ENCODE measurements around the gene MEN1.

- TF ChIP-seq, protein P1, sequence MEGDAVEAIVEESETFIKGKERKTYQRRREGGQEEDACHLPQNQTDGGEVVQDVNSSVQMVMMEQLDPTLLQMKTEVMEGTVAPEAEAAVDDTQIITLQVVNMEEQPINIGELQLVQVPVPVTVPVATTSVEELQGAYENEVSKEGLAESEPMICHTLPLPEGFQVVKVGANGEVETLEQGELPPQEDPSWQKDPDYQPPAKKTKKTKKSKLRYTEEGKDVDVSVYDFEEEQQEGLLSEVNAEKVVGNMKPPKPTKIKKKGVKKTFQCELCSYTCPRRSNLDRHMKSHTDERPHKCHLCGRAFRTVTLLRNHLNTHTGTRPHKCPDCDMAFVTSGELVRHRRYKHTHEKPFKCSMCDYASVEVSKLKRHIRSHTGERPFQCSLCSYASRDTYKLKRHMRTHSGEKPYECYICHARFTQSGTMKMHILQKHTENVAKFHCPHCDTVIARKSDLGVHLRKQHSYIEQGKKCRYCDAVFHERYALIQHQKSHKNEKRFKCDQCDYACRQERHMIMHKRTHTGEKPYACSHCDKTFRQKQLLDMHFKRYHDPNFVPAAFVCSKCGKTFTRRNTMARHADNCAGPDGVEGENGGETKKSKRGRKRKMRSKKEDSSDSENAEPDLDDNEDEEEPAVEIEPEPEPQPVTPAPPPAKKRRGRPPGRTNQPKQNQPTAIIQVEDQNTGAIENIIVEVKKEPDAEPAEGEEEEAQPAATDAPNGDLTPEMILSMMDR (optimal IDR thresholded peaks at IDR 0.05 in 1 of 3, IDR thresholded peaks at IDR 0.05 in 1 of 3, conservative IDR thresholded peaks at IDR 0.05 in 1 of 3; ENCODE audit: extremely low read depth in 1 of 3, insufficient read depth in 2 of 3, low read length in 3 of 3) = no peak
- TF ChIP-seq EZH2 (IDR thresholded peaks at IDR 0.05; ENCODE audit: low read length) = no peak
Observed at GRCh38 chr11:64759131-64759721, 51.1 kb downstream of the MEN1 start.

All from keratinocyte (primary cell).